Rectal smooth muscle tissue (tissue), 1 donor: ENCODE results near the gene MPND.

Experiments used
- H3K27ac ChIP-seq: one replicate; pipeline ENCODE4 v1.7.0; 2013; ENCODE audit warnings: low read depth, low read length, inconsistent platforms
- H3K27me3 ChIP-seq: one replicate; pipeline ENCODE4 v1.7.0; 2013; ENCODE audit warnings: low read length; ENCODE audit not compliant: control insufficient read depth, insufficient read depth
- H3K36me3 ChIP-seq: one replicate; pipeline ENCODE4 v1.7.0; 2013; ENCODE audit warnings: low read length; ENCODE audit not compliant: control insufficient read depth, insufficient read depth
- H3K4me1 ChIP-seq: one replicate; pipeline ENCODE4 v1.7.0; 2013; ENCODE audit warnings: low read length; ENCODE audit not compliant: control insufficient read depth, insufficient read depth
- H3K4me3 ChIP-seq: one replicate; pipeline ENCODE4 v1.7.0; 2013; ENCODE audit warnings: low read length
- H3K9ac ChIP-seq: one replicate; pipeline ENCODE4 v1.7.0; 2013; ENCODE audit warnings: low read length

MPND gene

DNA sequence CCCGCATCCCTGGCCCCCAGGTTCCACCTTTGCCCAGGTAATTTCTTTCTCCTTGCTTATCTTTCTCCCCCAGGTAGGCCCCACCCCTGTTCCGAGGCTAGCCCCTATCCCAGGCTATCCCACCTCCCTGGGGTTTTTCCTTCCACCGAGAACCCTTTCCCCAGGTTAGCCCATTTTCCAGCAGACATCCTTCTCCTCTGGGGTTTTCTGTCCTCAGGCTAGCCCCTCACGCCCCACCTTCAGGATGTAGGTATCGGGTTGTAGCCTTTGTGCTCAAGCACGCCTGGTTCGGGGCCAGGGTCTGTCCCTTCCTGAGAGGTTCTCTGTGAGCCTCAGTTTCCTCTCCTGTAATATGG, 38.1 kb upstream of the MPND start:
- H3K27me3 ChIP-seq, result peaks cover 3% of the 10 kb centered on the region
- H3K4me3 ChIP-seq, result no peak overlapping the region
- no peaks in the 10 kb centered on the region for H3K4me1 ChIP-seq
- no peak overlapping the region for H3K9ac ChIP-seq
- no peak overlapping the region for H3K27ac ChIP-seq
- no peaks in the 10 kb centered on the region for H3K36me3 ChIP-seq

DNA sequence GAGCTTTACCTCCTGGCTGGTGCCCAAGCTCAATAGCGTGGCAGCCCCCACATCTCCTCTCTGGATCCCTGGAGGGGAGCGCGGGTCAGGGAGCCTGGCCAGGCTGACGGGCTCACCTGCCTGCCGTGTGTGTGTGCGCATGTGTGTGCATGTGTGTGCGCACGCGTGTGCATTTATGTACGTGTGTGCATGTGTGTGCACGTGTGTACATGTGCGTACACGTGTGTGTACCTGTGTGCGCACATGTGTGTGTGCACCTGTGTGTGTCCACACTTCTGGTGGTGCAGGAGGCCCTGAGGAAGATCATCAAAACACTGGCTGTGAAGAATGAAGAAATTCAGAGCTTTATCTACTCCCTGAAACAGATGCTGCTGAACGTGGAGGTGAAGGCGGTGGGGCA, 37.7 kb upstream of the MPND start:
- peaks cover 3% of the 10 kb centered on the region for H3K27me3 ChIP-seq
- H3K4me1 ChIP-seq, result no peaks in the 10 kb centered on the region
- no peak overlapping the region for H3K27ac ChIP-seq
- H3K9ac ChIP-seq, result no peak overlapping the region
- H3K36me3 ChIP-seq, result no peaks in the 10 kb centered on the region
- no peak overlapping the region for H3K4me3 ChIP-seq

DNA sequence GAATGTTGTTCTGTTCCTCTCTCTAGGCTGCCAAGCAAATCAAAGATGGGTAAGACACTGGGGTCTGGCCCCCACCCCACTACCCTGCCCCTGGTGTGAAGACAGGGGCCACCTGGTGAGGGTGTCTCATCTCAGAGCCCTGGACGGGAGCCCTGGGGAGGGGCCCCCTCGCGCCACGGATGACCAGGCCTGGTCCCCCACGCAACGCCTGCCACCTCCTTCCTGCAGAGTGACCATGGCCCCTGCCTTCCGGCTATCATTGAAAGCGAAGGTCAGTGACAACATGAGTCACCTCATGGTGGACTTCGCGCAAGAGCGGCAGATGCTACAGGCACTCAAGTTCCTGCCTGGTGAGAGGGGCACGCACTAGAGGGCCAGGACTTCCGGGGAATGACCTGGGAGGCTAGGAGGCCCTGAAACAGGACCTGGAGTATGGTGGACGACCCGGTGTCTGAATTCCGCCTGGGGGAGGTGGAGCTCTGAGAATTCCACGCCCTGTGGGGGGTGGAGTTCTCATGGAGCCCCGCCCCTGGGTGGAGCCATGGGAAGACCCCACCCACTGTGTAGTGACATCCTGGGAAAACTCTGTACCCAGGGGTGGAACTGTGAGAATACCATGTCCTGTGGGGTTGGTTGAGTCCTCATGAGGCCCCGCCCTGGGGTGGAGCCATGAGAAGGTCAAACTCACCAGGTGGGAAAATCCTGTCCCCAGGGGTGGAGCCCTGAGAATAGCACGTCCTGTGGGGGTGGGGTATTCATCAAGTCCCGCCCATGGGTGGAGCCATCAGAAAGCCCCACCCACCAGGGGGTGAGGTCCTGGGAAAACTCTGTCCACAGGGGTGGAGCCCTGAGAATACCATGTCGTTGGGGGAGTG, 32.9 kb upstream of the MPND start:
- no peaks in the 10 kb centered on the region for H3K4me1 ChIP-seq
- no peak overlapping the region for H3K4me3 ChIP-seq
- H3K27ac ChIP-seq, result no peak overlapping the region
- H3K27me3 ChIP-seq, result no peaks in the 10 kb centered on the region
- no peaks in the 10 kb centered on the region for H3K36me3 ChIP-seq
- H3K9ac ChIP-seq, result no peak overlapping the region

DNA sequence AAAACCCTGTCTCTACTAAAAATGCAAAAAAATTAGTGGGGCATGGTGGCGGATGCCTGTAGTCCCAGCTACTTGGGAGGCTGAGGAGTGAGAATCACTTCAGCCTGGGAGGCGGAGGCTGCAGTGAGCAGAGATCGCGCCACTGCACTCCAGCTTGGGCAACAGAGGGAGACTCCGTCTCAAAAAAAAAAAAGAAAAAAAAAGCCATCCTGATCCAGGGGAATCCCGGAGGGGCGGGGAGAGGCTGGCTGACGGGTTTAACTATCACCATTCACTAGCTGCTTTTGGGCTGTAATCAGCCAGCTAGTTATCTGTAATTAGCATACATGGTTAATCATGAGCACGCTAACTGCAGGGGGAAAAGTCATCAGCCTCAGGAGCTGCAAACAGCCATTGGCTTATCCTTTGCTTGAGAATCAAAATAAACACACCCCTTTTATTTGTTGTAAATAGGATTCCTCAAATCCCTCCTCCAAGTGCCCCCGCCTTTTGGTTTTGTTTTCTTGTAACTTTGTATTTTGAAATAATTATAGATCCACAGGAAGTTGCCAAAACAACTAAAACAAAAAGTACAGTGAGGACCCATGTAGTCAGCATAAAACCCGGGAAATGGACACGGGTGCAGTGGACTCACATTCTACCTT, 29.4 kb upstream of the MPND start:
- no peak overlapping the region for H3K9ac ChIP-seq
- no peak overlapping the region for H3K4me3 ChIP-seq
- H3K27me3 ChIP-seq, result no peaks in the 10 kb centered on the region
- no peaks in the 10 kb centered on the region for H3K36me3 ChIP-seq
- no peaks in the 10 kb centered on the region for H3K4me1 ChIP-seq
- no peak overlapping the region for H3K27ac ChIP-seq

DNA sequence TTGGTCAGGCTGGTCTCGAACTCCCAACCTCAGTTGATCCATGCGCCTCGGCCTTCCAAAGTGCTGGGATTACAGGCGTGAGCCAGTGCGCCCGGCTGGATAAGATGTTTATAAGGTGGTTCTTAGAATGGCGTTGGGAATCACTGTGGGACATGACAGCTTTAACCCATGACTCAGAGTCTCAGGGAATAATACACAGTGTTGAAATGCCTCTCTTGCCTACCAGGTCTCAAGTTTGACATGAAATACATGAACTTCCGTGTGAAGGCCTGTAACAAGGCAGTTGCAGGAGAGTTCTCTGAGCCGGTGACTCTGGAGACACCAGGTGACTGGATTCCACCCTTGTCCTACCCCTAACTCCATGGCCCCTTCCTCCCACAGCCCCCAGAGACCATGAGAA, 26.4 kb upstream of the MPND start:
- H3K4me1 ChIP-seq, result no peaks in the 10 kb centered on the region
- no peak overlapping the region for H3K27ac ChIP-seq

DNA sequence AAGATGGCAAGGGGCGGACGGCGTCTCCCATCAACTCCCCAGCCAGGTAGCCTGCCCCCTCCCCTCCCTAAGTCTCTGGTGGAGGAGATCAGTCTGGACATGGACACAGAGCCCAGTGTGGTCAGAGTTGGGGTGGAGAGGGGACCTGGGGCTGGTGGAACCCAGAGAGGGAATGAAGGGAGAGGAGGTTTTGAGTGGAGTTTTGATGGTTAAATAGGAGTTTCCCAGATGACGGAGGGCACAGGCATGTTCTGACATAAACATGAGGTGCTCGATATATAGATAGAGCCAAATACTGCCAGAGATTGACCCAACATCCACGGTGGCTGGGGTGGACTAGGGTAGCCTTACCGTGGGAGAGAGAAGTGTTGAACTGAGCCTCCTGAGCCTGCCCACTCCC, 24.9 kb upstream of the MPND start:
- H3K4me3 ChIP-seq, result no peak overlapping the region
- H3K27me3 ChIP-seq, result no peaks in the 10 kb centered on the region
- no peaks in the 10 kb centered on the region for H3K4me1 ChIP-seq
- no peaks in the 10 kb centered on the region for H3K36me3 ChIP-seq
- H3K27ac ChIP-seq, result no peak overlapping the region
- no peak overlapping the region for H3K9ac ChIP-seq

More for the DNA sequence above, 26.4 kb upstream of the MPND start:
- H3K36me3 ChIP-seq, result no peaks in the 10 kb centered on the region
- H3K4me3 ChIP-seq, result no peak overlapping the region
- no peak overlapping the region for H3K9ac ChIP-seq
- no peaks in the 10 kb centered on the region for H3K27me3 ChIP-seq

DNA sequence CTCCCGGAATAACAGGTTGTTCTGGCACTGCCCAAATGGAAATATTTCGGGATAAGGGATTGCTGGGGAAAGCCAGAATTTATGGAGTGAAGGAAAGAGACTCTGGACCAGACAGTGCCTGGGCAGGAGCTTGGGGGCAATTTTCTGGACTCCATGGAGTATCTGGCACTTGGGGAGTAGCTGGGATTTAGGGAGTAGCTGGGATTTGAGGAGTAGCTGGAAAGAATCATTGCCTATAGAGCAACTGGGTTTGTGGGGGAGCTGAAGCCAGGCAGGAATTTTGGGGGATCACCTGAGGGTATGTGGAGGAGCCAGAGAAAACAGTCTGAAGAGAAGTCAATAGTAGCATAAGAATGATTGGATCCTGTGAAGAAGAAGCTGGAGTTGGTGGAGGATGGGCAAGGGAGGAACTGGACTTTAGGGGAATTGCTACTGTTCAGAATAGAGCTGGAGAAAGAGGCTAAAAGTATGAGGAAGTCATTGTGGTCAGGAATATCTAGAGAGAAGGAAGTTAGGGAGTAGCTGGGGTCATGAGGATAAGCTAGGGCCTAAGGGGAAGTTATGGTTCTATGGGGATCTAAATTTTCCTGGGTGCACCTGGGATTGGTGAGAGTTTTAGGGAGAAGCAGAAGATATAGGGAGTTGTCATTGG, 24.2 kb upstream of the MPND start:
- Histone ChIP-seq H3K27me3 (no peaks in the 10 kb centered on the region), H3K4me1 (no peaks in the 10 kb centered on the region), H3K27ac (no peak overlapping the region), H3K36me3 (no peaks in the 10 kb centered on the region), H3K9ac (no peak overlapping the region), H3K4me3 (no peak overlapping the region)

DNA sequence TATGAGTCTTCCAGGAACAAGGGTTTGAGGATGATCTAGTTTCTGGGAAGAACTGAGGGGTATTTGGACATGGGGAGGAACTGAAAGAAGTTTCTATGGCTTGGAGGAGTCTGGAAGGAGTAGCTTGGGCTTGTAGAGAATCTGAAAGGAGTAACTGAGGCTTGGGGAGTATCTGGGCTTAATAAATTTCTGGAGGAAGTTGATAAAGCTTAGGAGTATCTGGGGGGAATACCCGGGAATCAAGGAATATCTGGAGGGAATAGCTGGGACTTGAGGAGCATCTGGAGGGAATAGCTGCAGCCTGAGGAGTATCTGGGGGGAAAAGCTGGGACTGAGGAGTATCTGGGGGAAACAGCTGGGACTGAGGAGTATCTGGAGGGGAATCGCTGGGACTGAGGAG, 22.9 kb upstream of the MPND start:
- H3K4me1 ChIP-seq, result no peaks in the 10 kb centered on the region
- H3K27ac ChIP-seq, result no peak overlapping the region
- H3K9ac ChIP-seq, result no peak overlapping the region
- H3K27me3 ChIP-seq, result no peaks in the 10 kb centered on the region
- H3K4me3 ChIP-seq, result no peak overlapping the region
- H3K36me3 ChIP-seq, result no peaks in the 10 kb centered on the region

DNA sequence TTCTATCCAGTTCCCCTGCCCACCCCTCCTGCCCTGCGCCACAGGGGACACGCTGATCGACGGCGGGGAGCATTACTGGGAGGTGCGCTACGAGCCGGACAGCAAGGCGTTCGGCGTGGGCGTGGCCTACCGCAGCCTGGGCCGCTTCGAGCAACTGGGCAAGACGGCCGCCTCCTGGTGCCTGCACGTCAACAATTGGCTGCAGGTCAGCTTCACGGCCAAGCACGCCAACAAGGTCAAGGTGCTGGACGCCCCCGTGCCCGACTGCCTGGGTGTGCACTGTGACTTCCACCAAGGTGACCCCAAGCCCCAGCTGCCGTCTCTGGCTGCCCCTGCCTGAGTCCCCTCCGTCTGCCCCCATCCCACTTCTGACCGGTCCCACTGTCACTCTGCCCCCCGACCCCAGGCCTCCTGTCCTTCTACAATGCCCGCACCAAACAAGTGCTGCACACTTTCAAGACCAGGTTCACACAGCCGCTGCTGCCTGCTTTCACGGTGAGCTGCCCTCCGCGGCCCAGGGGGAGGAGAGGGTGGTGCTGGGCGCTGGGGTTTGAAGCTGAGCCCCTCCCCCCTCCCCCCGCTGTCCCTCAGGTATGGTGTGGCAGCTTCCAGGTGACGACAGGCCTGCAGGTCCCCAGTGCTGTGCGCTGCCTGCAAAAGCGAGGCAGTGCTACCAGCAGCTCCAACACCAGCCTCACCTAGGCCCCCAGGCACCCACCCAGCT, 20.3 kb upstream of the MPND start:
- Histone ChIP-seq H3K27me3 (no peaks in the 10 kb centered on the region), H3K27ac (no peak overlapping the region), H3K4me1 (no peaks in the 10 kb centered on the region), H3K9ac (no peak overlapping the region), H3K36me3 (no peaks in the 10 kb centered on the region), H3K4me3 (no peak overlapping the region)

DNA sequence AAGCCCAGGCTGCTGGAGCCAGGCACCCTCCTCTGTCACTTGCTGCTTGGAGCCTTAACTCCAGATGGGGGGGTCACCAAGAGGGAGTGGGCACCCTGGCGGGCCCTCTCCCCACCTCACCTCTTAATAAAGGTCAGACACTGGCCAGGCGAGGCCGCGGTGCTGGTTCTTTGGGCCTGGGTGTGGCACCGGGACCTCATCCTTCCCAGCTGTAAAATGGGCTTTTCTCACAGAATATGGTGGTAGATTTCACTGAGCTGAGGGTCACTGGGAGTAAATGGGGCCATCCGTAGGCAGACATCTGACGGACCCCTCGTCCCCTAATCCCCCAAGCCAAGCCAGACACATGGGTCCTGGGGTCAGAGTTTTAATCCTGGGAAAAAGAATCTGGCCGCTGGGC, 19.7 kb upstream of the MPND start:
- H3K9ac ChIP-seq, result no peak overlapping the region
- no peaks in the 10 kb centered on the region for H3K27me3 ChIP-seq
- no peak overlapping the region for H3K4me3 ChIP-seq
- H3K4me1 ChIP-seq, result peaks cover 1% of the 10 kb centered on the region
- H3K27ac ChIP-seq, result no peak overlapping the region
- no peaks in the 10 kb centered on the region for H3K36me3 ChIP-seq

DNA sequence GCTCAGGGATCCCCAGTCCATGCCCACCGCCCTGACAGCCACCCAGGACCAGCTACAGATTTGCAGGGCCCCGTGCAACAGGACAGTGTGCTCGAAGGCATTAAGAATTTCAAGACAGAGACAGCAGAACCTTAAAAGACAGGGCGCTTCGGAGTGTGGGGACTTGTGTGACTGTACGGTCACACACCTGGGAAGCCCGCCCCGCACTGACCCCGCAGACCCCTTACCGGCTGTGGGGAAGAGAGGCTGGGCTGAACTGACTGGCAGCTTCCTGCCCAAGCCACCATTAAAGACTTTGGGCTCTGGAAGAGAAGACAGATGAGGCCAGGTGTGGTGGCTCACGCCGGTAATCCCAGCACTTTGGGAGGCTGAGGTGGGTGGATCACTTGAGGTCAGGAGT, 19.1 kb upstream of the MPND start:
- H3K27ac ChIP-seq, result no peak overlapping the region
- no peak overlapping the region for H3K9ac ChIP-seq
- H3K27me3 ChIP-seq, result no peaks in the 10 kb centered on the region
- no peaks in the 10 kb centered on the region for H3K36me3 ChIP-seq
- no peak overlapping the region for H3K4me3 ChIP-seq
- H3K4me1 ChIP-seq, result peaks cover 2% of the 10 kb centered on the region

DNA sequence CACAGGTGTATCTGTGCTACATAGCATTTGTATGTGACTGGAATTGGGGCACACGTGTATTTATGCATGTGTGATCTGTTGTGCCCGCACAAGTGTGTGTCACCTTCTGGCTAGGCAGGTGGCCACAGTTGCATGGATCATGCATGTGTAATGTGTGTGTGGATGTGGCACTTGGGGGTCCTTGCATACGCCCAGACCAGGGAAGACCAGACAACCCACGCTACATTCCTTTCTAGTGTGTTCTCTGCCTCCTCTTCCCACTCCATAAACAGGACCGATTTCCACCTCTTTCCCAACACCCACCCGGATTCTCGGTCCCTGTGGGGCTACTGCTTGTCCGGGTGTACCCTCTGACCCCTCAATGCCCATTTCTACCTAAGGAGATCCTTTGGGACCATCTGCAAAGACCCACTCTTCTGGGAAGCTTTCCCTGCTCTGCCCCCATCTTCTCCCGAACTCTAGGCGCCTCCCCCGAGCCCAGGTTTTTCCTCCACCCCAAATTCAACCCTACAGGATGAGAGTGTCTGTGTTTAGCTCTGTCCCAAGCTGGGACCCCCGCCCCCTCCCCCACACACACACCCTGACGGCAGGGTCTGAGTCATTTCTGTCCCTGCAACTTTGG, 17.0 kb upstream of the MPND start:
- Histone ChIP-seq H3K4me1 (peaks cover 2% of the 10 kb centered on the region), H3K36me3 (no peaks in the 10 kb centered on the region), H3K27me3 (no peaks in the 10 kb centered on the region), H3K27ac (no peak overlapping the region), H3K9ac (no peak overlapping the region), H3K4me3 (no peak overlapping the region)
